GM23338 (cell line): ENCODE results near the gene GLI3. TPM values are rescaled to one million over a fixed set of nuclear protein-coding genes. Genes with fewer than 3 reads are reported as not detected.
A peak's percentile ranks its signal among the peaks of the same experiment; 100 is the strongest.

Source experiments
- ATAC-seq: fragments of 200-7000 bp; cut with Tn5 transposase; 3 replicates; pipeline ENCODE4 v1.9.1; 2020
- DNase-seq: peaks from one replicate; pipeline ENCODE4 v3.0.0-alpha.2; 2015; ENCODE audit warnings: low spot score
- H2AFZ ChIP-seq: fragments of 200-600 bp; sonication (generic); 2 replicates; pipeline ENCODE4 v1.8.0; 2016; ENCODE audit warnings: antibody characterized with exemption, mild to moderate bottlenecking, moderate library complexity
- H3F3A ChIP-seq: fragments of 200-600 bp; sonication (generic); replicated peaks from 2 replicates; pipeline ENCODE4 v1.8.0; 2017; ENCODE audit warnings: antibody characterized with exemption, mixed run types, low read depth
- H3K27ac ChIP-seq: fragments of 200-600 bp; sonication (generic); 2 replicates; pipeline ENCODE4 v1.6.1; 2016; ENCODE audit warnings: low read depth
- H3K27me3 ChIP-seq: fragments of 200-600 bp; sonication (generic); 2 replicates; pipeline ENCODE4 v1.8.0; 2016; ENCODE audit warnings: mild to moderate bottlenecking, mixed run types, moderate library complexity; ENCODE audit not compliant: insufficient read depth
- H3K36me3 ChIP-seq: fragments of 200-600 bp; sonication (generic); 2 replicates; pipeline ENCODE4 v1.8.0; 2016; ENCODE audit warnings: mild to moderate bottlenecking; ENCODE audit not compliant: insufficient read depth
- H3K4me1 ChIP-seq: fragments of 200-600 bp; sonication (generic); 2 replicates; pipeline ENCODE4 v1.8.0; 2016; ENCODE audit warnings: mild to moderate bottlenecking, moderate library complexity; ENCODE audit not compliant: insufficient read depth
- H3K4me2 ChIP-seq: fragments of 200-600 bp; sonication (generic); 2 replicates; pipeline ENCODE4 v1.7.1; 2017; ENCODE audit warnings: mixed run types
- H3K4me3 ChIP-seq: fragments of 200-600 bp; sonication (generic); 2 replicates; pipeline ENCODE4 v1.6.1; 2016; ENCODE audit warnings: mixed run types
- H3K79me2 ChIP-seq: fragments of 200-600 bp; sonication (generic); replicated peaks from 2 replicates; pipeline ENCODE4 v1.8.0; 2017; ENCODE audit warnings: mild to moderate bottlenecking; ENCODE audit not compliant: insufficient read depth
- H3K9me2 ChIP-seq: fragments of 200-600 bp; sonication (generic); 2 replicates; pipeline ENCODE4 v1.8.0; 2017; ENCODE audit not compliant: insufficient read depth
- H4K20me1 ChIP-seq: fragments of 200-600 bp; sonication (generic); replicated peaks from 2 replicates; pipeline ENCODE4 v1.8.0; 2017; ENCODE audit warnings: mild to moderate bottlenecking; ENCODE audit not compliant: insufficient read depth
- H3K27ac Mint-ChIP-seq: 2 replicates; pipeline ENCODE4 v1.8.0; 2020; ENCODE audit warnings: inconsistent platforms, mild to moderate bottlenecking, moderate library complexity, mixed read lengths
- H3K27me3 Mint-ChIP-seq: 3 replicates; pipeline ENCODE4 v1.8.0; 2022; ENCODE audit warnings: low read depth, mild to moderate bottlenecking, moderate library complexity, mixed read lengths, inconsistent platforms; ENCODE audit not compliant: insufficient read depth, poor library complexity
- H3K36me3 Mint-ChIP-seq: 3 replicates; pipeline ENCODE4 v1.8.0; 2021; ENCODE audit warnings: low read depth, mild to moderate bottlenecking, inconsistent platforms, moderate library complexity, mixed read lengths
- H3K4me1 Mint-ChIP-seq: 3 replicates; pipeline ENCODE4 v1.8.0; 2020; ENCODE audit warnings: mild to moderate bottlenecking, inconsistent platforms, mixed read lengths
- H3K4me3 Mint-ChIP-seq: 3 replicates; pipeline ENCODE4 v1.8.0; 2021; ENCODE audit warnings: moderate library complexity, mild to moderate bottlenecking, inconsistent platforms, mixed read lengths
- H3K9me3 Mint-ChIP-seq: 3 replicates; pipeline ENCODE4 v1.8.0; 2020; ENCODE audit warnings: moderate library complexity, mild to moderate bottlenecking, inconsistent platforms, mixed read lengths
- CREB1 ChIP-seq: fragments of 250-450 bp; sonication (Bioruptor Pico); IDR thresholded peaks from 2 replicates; pipeline ENCODE4 v1.5.0; 2020; ENCODE audit warnings: low read depth, mild to moderate bottlenecking, moderate library complexity
- EZH2phosphoT487 ChIP-seq: fragments of 200-600 bp; sonication (generic); IDR thresholded peaks from one replicate; pipeline ENCODE4 v1.8.1; 2018; ENCODE audit warnings: antibody characterized with exemption; ENCODE audit not compliant: unreplicated experiment
- JUNB ChIP-seq: IDR thresholded peaks from one replicate; pipeline ENCODE4 v1.6.1; 2016; ENCODE audit warnings: antibody characterized with exemption; ENCODE audit not compliant: unreplicated experiment
- NANOG ChIP-seq: IDR thresholded peaks from 2 replicates; pipeline ENCODE4 v1.6.1; 2016; ENCODE audit warnings: antibody characterized with exemption, borderline replicate concordance
- POLR2AphosphoS5 ChIP-seq: IDR thresholded peaks from 2 replicates; pipeline ENCODE4 v1.6.1; 2016; ENCODE audit warnings: antibody characterized with exemption, low read depth
- STAT1 ChIP-seq: IDR thresholded peaks from one replicate; pipeline ENCODE4 v1.6.1; 2016; ENCODE audit warnings: antibody characterized with exemption; ENCODE audit not compliant: unreplicated experiment
- ZNF114 ChIP-seq: fragments of 250-450 bp; sonication (Bioruptor Pico); IDR thresholded peaks from 2 replicates; pipeline ENCODE4 v1.5.0; 2020; ENCODE audit warnings: mild to moderate bottlenecking, moderate library complexity
- polyA plus RNA-seq: library from polyadenylated mRNA; unstranded; fragments of >200 nt; fragmentation: Nextera tagmentation; extraction: Ambion mirVana; gene quantifications from 2 replicates; pipeline ENCODE4 v1.2.1, GENCODE V29; 2016
- total RNA-seq: library from RNA; depleted of rRNA; stranded (reverse); fragments of >200 nt; shearing (Covaris generic); gene quantifications from 2 replicates; pipeline ENCODE4 v1.2.3, GENCODE V29; 2014
- TF ChIP-seq, protein P1 (sequence below): fragments of 250-450 bp; sonication (Bioruptor Pico); IDR thresholded peaks from 2 replicates; pipeline ENCODE4 v1.5.0; 2020; ENCODE audit warnings: mild to moderate bottlenecking, moderate library complexity
- TF ChIP-seq, protein P2 (sequence below): IDR thresholded peaks from one replicate; pipeline ENCODE4 v1.6.1; 2018; ENCODE audit warnings: antibody characterized with exemption; ENCODE audit not compliant: unreplicated experiment
- TF ChIP-seq, protein P3 (sequence below): IDR thresholded peaks from 2 replicates; pipeline ENCODE4 v1.6.1; 2016; ENCODE audit warnings: antibody characterized with exemption

GLI3 gene
- total and polyA plus RNA-seq, 2 experiments from 2014 or later, result 16.1 to 17.9 TPM

DNA sequence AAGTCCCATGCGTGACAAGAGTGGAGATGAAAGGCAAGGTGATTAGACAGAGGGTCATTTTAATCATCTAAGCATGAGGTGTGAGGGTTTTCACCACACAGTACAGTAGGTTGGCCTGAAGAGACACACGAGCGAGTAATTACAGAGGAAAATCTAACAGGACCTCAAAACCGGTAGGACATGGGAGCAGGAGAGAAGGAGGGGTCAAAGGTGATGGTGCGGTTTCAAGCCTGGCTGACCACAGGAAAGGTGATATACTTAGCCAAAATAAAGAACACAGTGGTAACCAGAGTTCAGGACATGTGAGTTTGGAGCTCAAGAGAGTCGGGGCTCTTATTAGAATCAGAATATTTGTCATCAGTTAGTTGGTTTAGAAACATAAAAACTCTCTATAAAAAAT is 20.0 kb downstream of the GLI3 start (continued):
- TF ChIP-seq, protein P1, sequence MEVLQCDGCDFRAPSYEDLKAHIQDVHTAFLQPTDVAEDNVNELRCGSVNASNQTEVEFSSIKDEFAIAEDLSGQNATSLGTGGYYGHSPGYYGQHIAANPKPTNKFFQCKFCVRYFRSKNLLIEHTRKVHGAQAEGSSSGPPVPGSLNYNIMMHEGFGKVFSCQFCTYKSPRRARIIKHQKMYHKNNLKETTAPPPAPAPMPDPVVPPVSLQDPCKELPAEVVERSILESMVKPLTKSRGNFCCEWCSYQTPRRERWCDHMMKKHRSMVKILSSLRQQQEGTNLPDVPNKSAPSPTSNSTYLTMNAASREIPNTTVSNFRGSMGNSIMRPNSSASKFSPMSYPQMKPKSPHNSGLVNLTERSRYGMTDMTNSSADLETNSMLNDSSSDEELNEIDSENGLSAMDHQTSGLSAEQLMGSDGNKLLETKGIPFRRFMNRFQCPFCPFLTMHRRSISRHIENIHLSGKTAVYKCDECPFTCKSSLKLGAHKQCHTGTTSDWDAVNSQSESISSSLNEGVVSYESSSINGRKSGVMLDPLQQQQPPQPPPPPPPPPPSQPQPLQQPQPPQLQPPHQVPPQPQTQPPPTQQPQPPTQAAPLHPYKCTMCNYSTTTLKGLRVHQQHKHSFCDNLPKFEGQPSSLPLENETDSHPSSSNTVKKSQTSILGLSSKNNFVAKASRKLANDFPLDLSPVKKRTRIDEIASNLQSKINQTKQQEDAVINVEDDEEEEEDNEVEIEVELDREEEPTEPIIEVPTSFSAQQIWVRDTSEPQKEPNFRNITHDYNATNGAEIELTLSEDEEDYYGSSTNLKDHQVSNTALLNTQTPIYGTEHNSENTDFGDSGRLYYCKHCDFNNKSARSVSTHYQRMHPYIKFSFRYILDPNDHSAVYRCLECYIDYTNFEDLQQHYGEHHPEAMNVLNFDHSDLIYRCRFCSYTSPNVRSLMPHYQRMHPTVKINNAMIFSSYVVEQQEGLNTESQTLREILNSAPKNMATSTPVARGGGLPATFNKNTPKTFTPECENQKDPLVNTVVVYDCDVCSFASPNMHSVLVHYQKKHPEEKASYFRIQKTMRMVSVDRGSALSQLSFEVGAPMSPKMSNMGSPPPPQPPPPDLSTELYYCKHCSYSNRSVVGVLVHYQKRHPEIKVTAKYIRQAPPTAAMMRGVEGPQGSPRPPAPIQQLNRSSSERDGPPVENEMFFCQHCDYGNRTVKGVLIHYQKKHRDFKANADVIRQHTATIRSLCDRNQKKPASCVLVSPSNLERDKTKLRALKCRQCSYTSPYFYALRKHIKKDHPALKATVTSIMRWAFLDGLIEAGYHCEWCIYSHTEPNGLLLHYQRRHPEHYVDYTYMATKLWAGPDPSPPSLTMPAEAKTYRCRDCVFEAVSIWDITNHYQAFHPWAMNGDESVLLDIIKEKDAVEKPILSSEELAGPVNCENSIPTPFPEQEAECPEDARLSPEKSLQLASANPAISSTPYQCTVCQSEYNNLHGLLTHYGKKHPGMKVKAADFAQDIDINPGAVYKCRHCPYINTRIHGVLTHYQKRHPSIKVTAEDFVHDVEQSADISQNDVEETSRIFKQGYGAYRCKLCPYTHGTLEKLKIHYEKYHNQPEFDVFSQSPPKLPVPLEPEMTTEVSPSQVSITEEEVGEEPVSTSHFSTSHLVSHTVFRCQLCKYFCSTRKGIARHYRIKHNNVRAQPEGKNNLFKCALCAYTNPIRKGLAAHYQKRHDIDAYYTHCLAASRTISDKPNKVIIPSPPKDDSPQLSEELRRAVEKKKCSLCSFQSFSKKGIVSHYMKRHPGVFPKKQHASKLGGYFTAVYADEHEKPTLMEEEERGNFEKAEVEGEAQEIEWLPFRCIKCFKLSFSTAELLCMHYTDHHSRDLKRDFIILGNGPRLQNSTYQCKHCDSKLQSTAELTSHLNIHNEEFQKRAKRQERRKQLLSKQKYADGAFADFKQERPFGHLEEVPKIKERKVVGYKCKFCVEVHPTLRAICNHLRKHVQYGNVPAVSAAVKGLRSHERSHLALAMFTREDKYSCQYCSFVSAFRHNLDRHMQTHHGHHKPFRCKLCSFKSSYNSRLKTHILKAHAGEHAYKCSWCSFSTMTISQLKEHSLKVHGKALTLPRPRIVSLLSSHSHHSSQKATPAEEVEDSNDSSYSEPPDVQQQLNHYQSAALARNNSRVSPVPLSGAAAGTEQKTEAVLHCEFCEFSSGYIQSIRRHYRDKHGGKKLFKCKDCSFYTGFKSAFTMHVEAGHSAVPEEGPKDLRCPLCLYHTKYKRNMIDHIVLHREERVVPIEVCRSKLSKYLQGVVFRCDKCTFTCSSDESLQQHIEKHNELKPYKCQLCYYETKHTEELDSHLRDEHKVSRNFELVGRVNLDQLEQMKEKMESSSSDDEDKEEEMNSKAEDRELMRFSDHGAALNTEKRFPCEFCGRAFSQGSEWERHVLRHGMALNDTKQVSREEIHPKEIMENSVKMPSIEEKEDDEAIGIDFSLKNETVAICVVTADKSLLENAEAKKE, result no peak
- TF ChIP-seq ZNF114 (CRISPR knock-in tag), result no peak
- no peak for TF ChIP-seq CREB1 (CRISPR knock-in tag)
- no peak for TF ChIP-seq POLR2AphosphoS5
- no peak for TF ChIP-seq STAT1
- no peak for TF ChIP-seq JUNB

DNA sequence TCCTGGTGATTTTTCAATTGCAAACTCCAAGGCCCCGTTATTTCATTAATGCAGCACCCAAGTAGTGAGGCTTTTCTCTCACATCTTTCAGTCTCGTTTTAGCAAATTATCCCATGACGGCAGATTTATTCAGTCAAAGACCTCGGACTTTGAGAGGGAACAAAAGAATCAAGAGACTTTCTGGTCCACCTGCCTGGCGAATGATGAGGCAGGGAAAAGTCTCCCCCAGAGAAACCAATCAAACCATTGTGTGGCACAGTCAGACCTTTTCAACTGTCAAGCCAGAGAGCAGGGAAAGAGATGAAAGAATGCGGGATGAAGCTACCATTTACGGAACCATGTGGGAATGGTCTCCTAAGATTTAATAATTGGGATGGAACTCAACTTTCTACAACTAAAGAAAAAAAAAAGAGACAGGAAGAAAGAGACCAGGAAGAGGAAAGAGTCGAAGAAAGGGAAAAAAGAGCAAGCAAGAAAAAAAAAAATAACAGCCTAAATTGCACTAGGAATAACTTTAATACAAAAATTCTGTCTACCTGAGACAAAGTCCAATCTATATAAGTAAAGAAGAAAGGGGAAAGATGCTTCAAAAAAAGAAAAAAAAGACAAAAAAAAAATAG is 22.8 kb downstream of the GLI3 start:
- H3K27me3 Mint-ChIP-seq, result peaks cover 2% of the 10 kb centered on the region
- H3K4me2 ChIP-seq, result peak overlapping the region; percentile 0; the same call in 1 of the 2 replicates
- peak overlapping the region; percentile 6; the same call in 1 of the 3 replicates for H3K4me3 Mint-ChIP-seq
- H3K79me2 ChIP-seq, result peaks cover 26% of the 10 kb centered on the region
- peaks cover 56% of the 10 kb centered on the region for H3K4me1 ChIP-seq
- no peaks in the 10 kb centered on the region for H3K36me3 ChIP-seq
- peak; percentile 35 for DNase-seq
- H3K4me3 ChIP-seq, result no peak overlapping the region
- peak; percentile 46 for ATAC-seq
- no peaks in the 10 kb centered on the region for H3K9me2 ChIP-seq
- H3K27me3 ChIP-seq, result no peaks in the 10 kb centered on the region
- H3K27ac Mint-ChIP-seq, result peak overlapping the region; percentile 30
- H3K36me3 Mint-ChIP-seq, result peaks cover 4% of the 10 kb centered on the region; the same call in 2 of the 3 replicates
- peaks cover 83% of the 10 kb centered on the region for H3K4me1 Mint-ChIP-seq
- H3K9me3 Mint-ChIP-seq, result no peaks in the 10 kb centered on the region
- no peaks in the 10 kb centered on the region for H3F3A ChIP-seq
- H4K20me1 ChIP-seq, result no peaks in the 10 kb centered on the region
- peak overlapping the region; percentile 63 for H3K27ac ChIP-seq
- H2AFZ ChIP-seq, result no peak overlapping the region
- TF ChIP-seq POLR2AphosphoS5 (no peak), NANOG (no peak), JUNB (no peak), EZH2phosphoT487 (no peak), CREB1 (CRISPR knock-in tag) (no peak)
- TF ChIP-seq, protein P2, sequence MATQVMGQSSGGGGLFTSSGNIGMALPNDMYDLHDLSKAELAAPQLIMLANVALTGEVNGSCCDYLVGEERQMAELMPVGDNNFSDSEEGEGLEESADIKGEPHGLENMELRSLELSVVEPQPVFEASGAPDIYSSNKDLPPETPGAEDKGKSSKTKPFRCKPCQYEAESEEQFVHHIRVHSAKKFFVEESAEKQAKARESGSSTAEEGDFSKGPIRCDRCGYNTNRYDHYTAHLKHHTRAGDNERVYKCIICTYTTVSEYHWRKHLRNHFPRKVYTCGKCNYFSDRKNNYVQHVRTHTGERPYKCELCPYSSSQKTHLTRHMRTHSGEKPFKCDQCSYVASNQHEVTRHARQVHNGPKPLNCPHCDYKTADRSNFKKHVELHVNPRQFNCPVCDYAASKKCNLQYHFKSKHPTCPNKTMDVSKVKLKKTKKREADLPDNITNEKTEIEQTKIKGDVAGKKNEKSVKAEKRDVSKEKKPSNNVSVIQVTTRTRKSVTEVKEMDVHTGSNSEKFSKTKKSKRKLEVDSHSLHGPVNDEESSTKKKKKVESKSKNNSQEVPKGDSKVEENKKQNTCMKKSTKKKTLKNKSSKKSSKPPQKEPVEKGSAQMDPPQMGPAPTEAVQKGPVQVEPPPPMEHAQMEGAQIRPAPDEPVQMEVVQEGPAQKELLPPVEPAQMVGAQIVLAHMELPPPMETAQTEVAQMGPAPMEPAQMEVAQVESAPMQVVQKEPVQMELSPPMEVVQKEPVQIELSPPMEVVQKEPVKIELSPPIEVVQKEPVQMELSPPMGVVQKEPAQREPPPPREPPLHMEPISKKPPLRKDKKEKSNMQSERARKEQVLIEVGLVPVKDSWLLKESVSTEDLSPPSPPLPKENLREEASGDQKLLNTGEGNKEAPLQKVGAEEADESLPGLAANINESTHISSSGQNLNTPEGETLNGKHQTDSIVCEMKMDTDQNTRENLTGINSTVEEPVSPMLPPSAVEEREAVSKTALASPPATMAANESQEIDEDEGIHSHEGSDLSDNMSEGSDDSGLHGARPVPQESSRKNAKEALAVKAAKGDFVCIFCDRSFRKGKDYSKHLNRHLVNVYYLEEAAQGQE, result no peak
- TF ChIP-seq, protein P3, sequence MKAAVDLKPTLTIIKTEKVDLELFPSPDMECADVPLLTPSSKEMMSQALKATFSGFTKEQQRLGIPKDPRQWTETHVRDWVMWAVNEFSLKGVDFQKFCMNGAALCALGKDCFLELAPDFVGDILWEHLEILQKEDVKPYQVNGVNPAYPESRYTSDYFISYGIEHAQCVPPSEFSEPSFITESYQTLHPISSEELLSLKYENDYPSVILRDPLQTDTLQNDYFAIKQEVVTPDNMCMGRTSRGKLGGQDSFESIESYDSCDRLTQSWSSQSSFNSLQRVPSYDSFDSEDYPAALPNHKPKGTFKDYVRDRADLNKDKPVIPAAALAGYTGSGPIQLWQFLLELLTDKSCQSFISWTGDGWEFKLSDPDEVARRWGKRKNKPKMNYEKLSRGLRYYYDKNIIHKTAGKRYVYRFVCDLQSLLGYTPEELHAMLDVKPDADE, result no peak
